ENCODE measurements around the gene DCDC2. TPM values are rescaled to one million over a fixed set of nuclear protein-coding genes. Genes with fewer than 3 reads are reported as not detected.

DCDC2 gene
- total and polyA plus RNA-seq, 4 donors, result 0.51 to 13.0 (median 2.0) TPM

GRCh38 chr6:24140591-24140990, 217.3 kb downstream of the DCDC2 start:
- DNase-seq (ENCODE audit: low spot score), result no peak
- H3K4me1 ChIP-seq (ENCODE audit: control insufficient read depth in 4 of 4, insufficient read depth in 4 of 4, low read length in 3 of 4), result no peaks in the 10 kb centered on the region
- no peak overlapping the region for H3K4me3 ChIP-seq (ENCODE audit: low read depth in 1 of 3, low read length in 3 of 3)
- H3K9ac ChIP-seq (ENCODE audit: low read depth in 1 of 2, low read length in 2 of 2), result no peak overlapping the region
- no peaks in the 10 kb centered on the region for H3K9me3 ChIP-seq (ENCODE audit: control insufficient read depth in 4 of 4, low read length in 3 of 4)
- 82% methylated on average over 13 of the region's 13 CpGs for WGBS
- no peaks in the 10 kb centered on the region for H3K36me3 ChIP-seq (ENCODE audit: control insufficient read depth in 4 of 4, insufficient read depth in 3 of 4, low read depth in 1 of 4, low read length in 3 of 4)
- TF ChIP-seq HNF4A (conservative IDR thresholded peaks at IDR 0.05) (no peak), RXRA (IDR thresholded peaks at IDR 0.05) (no peak)
- TF ChIP-seq, protein P1, sequence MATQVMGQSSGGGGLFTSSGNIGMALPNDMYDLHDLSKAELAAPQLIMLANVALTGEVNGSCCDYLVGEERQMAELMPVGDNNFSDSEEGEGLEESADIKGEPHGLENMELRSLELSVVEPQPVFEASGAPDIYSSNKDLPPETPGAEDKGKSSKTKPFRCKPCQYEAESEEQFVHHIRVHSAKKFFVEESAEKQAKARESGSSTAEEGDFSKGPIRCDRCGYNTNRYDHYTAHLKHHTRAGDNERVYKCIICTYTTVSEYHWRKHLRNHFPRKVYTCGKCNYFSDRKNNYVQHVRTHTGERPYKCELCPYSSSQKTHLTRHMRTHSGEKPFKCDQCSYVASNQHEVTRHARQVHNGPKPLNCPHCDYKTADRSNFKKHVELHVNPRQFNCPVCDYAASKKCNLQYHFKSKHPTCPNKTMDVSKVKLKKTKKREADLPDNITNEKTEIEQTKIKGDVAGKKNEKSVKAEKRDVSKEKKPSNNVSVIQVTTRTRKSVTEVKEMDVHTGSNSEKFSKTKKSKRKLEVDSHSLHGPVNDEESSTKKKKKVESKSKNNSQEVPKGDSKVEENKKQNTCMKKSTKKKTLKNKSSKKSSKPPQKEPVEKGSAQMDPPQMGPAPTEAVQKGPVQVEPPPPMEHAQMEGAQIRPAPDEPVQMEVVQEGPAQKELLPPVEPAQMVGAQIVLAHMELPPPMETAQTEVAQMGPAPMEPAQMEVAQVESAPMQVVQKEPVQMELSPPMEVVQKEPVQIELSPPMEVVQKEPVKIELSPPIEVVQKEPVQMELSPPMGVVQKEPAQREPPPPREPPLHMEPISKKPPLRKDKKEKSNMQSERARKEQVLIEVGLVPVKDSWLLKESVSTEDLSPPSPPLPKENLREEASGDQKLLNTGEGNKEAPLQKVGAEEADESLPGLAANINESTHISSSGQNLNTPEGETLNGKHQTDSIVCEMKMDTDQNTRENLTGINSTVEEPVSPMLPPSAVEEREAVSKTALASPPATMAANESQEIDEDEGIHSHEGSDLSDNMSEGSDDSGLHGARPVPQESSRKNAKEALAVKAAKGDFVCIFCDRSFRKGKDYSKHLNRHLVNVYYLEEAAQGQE (IDR thresholded peaks at IDR 0.05), result no peak
- no peak overlapping the region for H3K27ac ChIP-seq (ENCODE audit: low read depth in 1 of 2, low read length in 2 of 2)
- H3K27me3 ChIP-seq (ENCODE audit: control insufficient read depth in 4 of 4, insufficient read depth in 4 of 4, low read length in 3 of 4), result no peaks in the 10 kb centered on the region

DNA sequence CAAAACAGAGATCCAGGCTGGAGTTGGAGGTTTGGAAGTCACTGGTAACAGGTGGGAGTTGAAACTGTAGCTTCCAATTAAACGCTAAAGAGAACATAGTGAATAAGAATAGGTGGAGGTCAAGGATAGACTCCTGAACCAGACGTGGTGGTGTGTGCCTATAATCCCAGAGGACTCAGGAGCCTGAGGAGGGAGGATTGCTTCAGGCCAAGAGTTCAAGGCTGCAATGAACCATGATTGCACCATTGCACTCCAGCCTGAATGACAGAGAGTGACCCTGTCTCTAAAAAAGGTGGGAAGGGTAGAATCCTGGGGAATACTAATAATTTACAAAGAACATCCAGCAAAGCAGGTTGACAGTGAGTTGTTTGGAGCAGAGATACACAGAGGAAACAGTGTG, 218.2 kb downstream of the DCDC2 start:
- no peaks in the 10 kb centered on the region for H3K36me3 ChIP-seq (ENCODE audit: control insufficient read depth in 4 of 4, insufficient read depth in 3 of 4, low read depth in 1 of 4, low read length in 3 of 4)
- TF ChIP-seq TAF1 (conservative IDR thresholded peaks at IDR 0.05), result no peak
- TF ChIP-seq, protein P2, sequence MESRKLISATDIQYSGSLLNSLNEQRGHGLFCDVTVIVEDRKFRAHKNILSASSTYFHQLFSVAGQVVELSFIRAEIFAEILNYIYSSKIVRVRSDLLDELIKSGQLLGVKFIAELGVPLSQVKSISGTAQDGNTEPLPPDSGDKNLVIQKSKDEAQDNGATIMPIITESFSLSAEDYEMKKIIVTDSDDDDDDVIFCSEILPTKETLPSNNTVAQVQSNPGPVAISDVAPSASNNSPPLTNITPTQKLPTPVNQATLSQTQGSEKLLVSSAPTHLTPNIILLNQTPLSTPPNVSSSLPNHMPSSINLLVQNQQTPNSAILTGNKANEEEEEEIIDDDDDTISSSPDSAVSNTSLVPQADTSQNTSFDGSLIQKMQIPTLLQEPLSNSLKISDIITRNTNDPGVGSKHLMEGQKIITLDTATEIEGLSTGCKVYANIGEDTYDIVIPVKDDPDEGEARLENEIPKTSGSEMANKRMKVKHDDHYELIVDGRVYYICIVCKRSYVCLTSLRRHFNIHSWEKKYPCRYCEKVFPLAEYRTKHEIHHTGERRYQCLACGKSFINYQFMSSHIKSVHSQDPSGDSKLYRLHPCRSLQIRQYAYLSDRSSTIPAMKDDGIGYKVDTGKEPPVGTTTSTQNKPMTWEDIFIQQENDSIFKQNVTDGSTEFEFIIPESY (IDR thresholded peaks at IDR 0.05), result no peak
- TF ChIP-seq HNF4A (conservative IDR thresholded peaks at IDR 0.05), result no peak
- no peak for TF ChIP-seq RAD21 (IDR thresholded peaks at IDR 0.05)
- no peak for TF ChIP-seq YY1 (IDR thresholded peaks at IDR 0.05)
- no peak for TF ChIP-seq JUND (IDR thresholded peaks at IDR 0.05)
- TF ChIP-seq, protein P1 (IDR thresholded peaks at IDR 0.05), result no peak
- H3K27me3 ChIP-seq (ENCODE audit: control insufficient read depth in 4 of 4, insufficient read depth in 4 of 4, low read length in 3 of 4), result no peaks in the 10 kb centered on the region
- no peaks in the 10 kb centered on the region for H3K4me1 ChIP-seq (ENCODE audit: control insufficient read depth in 4 of 4, insufficient read depth in 4 of 4, low read length in 3 of 4)
- H3K27ac ChIP-seq (ENCODE audit: low read depth in 1 of 2, low read length in 2 of 2), result no peak overlapping the region
- H3K4me3 ChIP-seq (ENCODE audit: low read depth in 1 of 3, low read length in 3 of 3), result no peak overlapping the region
- no peak for DNase-seq (ENCODE audit: low spot score)
- no peak overlapping the region for H3K9ac ChIP-seq (ENCODE audit: low read depth in 1 of 2, low read length in 2 of 2)
- 59% methylated on average over 2 of the region's 2 CpGs for WGBS
- no peaks in the 10 kb centered on the region for H3K9me3 ChIP-seq (ENCODE audit: control insufficient read depth in 4 of 4, low read length in 3 of 4)

Measured in liver (tissue), 9 donors.